Measurements from ENCODE around the gene PPM1N. TPM values are rescaled to one million over a fixed set of nuclear protein-coding genes. Genes with fewer than 3 reads are reported as not detected.

The PPM1N gene
- total RNA-seq, 1 experiment from 2014 or later = 5.2 TPM

- Histone ChIP-seq H3K4me1 (ENCODE audit: control insufficient read depth in 1 of 2, insufficient read depth in 2 of 2, low read length in 2 of 2) (peaks cover 32 to 69% of the 10 kb centered on the region in 2 experiments), H3K27me3 (ENCODE audit: insufficient read depth, low read length) (no peaks in the 10 kb centered on the region), H3K36me3 (ENCODE audit: control insufficient read depth in 1 of 2, insufficient read depth in 2 of 2, low read length in 2 of 2) (peaks cover 10 to 22% of the 10 kb centered on the region in 2 experiments; a peak in 2 of 4 replicates), H3K9me3 (ENCODE audit: control insufficient read depth in 1 of 2, insufficient read depth in 1 of 2, low read depth in 1 of 2, low read length in 2 of 2) (no peaks in the 10 kb centered on the region), H3K4me3 (replicated peaks in 1 of 2; ENCODE audit: low read depth in 1 of 2, low read length in 2 of 2) (no peak overlapping the region), H3K9me2 (ENCODE audit: insufficient read depth) (no peaks in the 10 kb centered on the region), H3K4me2 (ENCODE audit: low read length) (no peak overlapping the region), H3K27ac (ENCODE audit: low read depth, low read length) (no peak overlapping the region), H2AFZ (ENCODE audit: low read depth, low read length, poor library complexity, severe bottlenecking) (no peak overlapping the region), H4K20me1 (ENCODE audit: insufficient read depth) (no peaks in the 10 kb centered on the region; the same call in 1 of the 2 replicates), H3K9ac (ENCODE audit: low read length) (no peak overlapping the region), H3K79me2 (ENCODE audit: insufficient read depth, low read length) (peaks cover 74% of the 10 kb centered on the region)
- CTCF ChIA-PET = no interaction called here
- no TSS peak for BruUV-seq (replicated peaks)
- no peak for DNase-seq (ENCODE audit: low read depth, low spot score)
- ATAC-seq = no peak
- POLR2A ChIA-PET = no interaction called here
- intact Hi-C loops (cut with micrococcal nuclease) = no loop called here
- TF ChIP-seq FOSL1 (IDR thresholded peaks at IDR 0.05; ENCODE audit: low read depth) (no peak), ZFX (IDR thresholded peaks at IDR 0.05) (no peak), EZH2phosphoT487 (IDR thresholded peaks at IDR 0.05; ENCODE audit: borderline replicate concordance) (no peak)
- TF ChIP-seq, protein P1, sequence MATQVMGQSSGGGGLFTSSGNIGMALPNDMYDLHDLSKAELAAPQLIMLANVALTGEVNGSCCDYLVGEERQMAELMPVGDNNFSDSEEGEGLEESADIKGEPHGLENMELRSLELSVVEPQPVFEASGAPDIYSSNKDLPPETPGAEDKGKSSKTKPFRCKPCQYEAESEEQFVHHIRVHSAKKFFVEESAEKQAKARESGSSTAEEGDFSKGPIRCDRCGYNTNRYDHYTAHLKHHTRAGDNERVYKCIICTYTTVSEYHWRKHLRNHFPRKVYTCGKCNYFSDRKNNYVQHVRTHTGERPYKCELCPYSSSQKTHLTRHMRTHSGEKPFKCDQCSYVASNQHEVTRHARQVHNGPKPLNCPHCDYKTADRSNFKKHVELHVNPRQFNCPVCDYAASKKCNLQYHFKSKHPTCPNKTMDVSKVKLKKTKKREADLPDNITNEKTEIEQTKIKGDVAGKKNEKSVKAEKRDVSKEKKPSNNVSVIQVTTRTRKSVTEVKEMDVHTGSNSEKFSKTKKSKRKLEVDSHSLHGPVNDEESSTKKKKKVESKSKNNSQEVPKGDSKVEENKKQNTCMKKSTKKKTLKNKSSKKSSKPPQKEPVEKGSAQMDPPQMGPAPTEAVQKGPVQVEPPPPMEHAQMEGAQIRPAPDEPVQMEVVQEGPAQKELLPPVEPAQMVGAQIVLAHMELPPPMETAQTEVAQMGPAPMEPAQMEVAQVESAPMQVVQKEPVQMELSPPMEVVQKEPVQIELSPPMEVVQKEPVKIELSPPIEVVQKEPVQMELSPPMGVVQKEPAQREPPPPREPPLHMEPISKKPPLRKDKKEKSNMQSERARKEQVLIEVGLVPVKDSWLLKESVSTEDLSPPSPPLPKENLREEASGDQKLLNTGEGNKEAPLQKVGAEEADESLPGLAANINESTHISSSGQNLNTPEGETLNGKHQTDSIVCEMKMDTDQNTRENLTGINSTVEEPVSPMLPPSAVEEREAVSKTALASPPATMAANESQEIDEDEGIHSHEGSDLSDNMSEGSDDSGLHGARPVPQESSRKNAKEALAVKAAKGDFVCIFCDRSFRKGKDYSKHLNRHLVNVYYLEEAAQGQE (IDR thresholded peaks at IDR 0.05; ENCODE audit: low read depth) = no peak
- RAD21 ChIA-PET (ENCODE audit: low non-redundant PET in 1 of 2, low total read pairs in 2 of 2, uncharacterized antibody in 2 of 2, unreplicated experiment in 2 of 2) = no interaction called here
Observed at GRCh38 chr19:45517238-45517637, 19.0 kb downstream of the PPM1N start.

DNA sequence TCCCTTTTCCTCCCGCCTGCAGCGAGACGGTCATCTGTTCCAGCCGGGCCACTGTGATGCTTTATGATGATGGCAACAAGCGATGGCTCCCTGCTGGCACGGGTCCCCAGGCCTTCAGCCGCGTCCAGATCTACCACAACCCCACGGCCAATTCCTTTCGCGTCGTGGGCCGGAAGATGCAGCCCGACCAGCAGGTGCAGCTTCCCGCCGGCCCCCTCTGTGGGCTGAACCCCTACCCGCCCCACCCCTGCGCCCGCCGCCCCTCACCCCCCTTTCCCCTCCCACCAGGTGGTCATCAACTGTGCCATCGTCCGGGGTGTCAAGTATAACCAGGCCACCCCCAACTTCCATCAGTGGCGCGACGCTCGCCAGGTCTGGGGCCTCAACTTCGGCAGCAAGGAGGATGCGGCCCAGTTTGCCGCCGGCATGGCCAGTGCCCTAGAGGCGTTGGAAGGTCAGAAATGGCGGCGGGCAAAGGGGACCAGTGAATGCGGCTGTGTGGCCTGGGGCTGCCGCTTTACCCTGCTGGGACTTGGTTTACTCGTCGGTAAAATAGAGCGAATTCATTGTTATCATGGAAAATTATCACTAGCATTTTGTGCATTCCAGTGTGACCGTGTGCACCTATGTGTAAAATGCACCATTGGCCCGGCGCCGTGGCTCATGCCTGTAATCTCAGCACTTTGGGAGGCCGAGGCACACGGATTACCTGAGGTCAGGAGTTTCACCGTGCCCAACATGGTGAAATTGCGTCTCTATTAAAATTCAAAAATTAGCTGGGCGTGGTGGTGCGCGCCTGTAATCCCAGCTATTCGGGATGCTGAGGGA is 19.6 kb downstream of the PPM1N start:
- ChIA-PET RAD21 (ENCODE audit: low non-redundant PET in 1 of 2, low total read pairs in 2 of 2, uncharacterized antibody in 2 of 2, unreplicated experiment in 2 of 2) (no interaction called here), CTCF (no interaction called here), POLR2A (no interaction called here)
- Histone ChIP-seq H4K20me1 (ENCODE audit: insufficient read depth) (no peaks in the 10 kb centered on the region; the same call in 1 of the 2 replicates), H3K9me2 (ENCODE audit: insufficient read depth) (no peaks in the 10 kb centered on the region), H3K79me2 (ENCODE audit: insufficient read depth, low read length) (peaks cover 68% of the 10 kb centered on the region), H3K9me3 (ENCODE audit: control insufficient read depth in 1 of 2, insufficient read depth in 1 of 2, low read depth in 1 of 2, low read length in 2 of 2) (no peaks in the 10 kb centered on the region), H3K4me2 (ENCODE audit: low read length) (no peak overlapping the region), H2AFZ (ENCODE audit: low read depth, low read length, poor library complexity, severe bottlenecking) (no peak overlapping the region), H3K4me3 (replicated peaks in 1 of 2; ENCODE audit: low read depth in 1 of 2, low read length in 2 of 2) (no peak overlapping the region), H3K4me1 (ENCODE audit: control insufficient read depth in 1 of 2, insufficient read depth in 2 of 2, low read length in 2 of 2) (peaks cover 32 to 69% of the 10 kb centered on the region in 2 experiments), H3K27ac (ENCODE audit: low read depth, low read length) (no peak overlapping the region), H3K9ac (ENCODE audit: low read length) (no peak overlapping the region), H3K27me3 (ENCODE audit: insufficient read depth, low read length) (no peaks in the 10 kb centered on the region), H3K36me3 (ENCODE audit: control insufficient read depth in 1 of 2, insufficient read depth in 2 of 2, low read length in 2 of 2) (peaks cover 11 to 22% of the 10 kb centered on the region in 2 experiments; a peak in 2 of 4 replicates)
- DNase-seq (ENCODE audit: low read depth, low spot score) = no peak
- no peak for ATAC-seq
- no TSS peak for BruUV-seq (replicated peaks)
- intact Hi-C loops (cut with micrococcal nuclease) = no loop called here
- TF ChIP-seq RAD21 (IDR thresholded peaks at IDR 0.05; ENCODE audit: low read depth) (no peak), SRF (IDR thresholded peaks at IDR 0.05; ENCODE audit: low read depth) (no peak), EZH2 (IDR thresholded peaks at IDR 0.05) (no peak), ELF1 (IDR thresholded peaks at IDR 0.05; ENCODE audit: borderline replicate concordance, low read depth) (no peak), CEBPB (IDR thresholded peaks at IDR 0.05; ENCODE audit: low read depth) (no peak), YY1 (IDR thresholded peaks at IDR 0.05; ENCODE audit: extremely low read depth, insufficient replicate concordance, low read depth, low read length) (no peak), ZNF274 (IDR thresholded peaks at IDR 0.05; ENCODE audit: low read depth, low read length) (no peak)
- TF ChIP-seq, protein P1 (IDR thresholded peaks at IDR 0.05; ENCODE audit: low read depth) = no peak
- TF ChIP-seq, protein P2, sequence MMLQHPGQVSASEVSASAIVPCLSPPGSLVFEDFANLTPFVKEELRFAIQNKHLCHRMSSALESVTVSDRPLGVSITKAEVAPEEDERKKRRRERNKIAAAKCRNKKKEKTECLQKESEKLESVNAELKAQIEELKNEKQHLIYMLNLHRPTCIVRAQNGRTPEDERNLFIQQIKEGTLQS (IDR thresholded peaks at IDR 0.05) = no peak
